HG03342 (cell line): ENCODE data around the gene TMEM259.
A peak's percentile ranks its signal among the peaks of the same experiment; 100 is the strongest.

Experiments
- ATAC-seq: cut with Tn5 transposase; IDR thresholded peaks from one replicate; pipeline ENCODE4 v1.9.1; 2021; ENCODE audit warnings: mild to moderate bottlenecking, moderate library complexity; ENCODE audit not compliant: unreplicated experiment

The TMEM259 gene

GRCh38 chr19:990119-990571 lies 30.8 kb downstream of the TMEM259 start:
- ATAC-seq = no peak

- no peak for ATAC-seq
These were observed 31.4 kb downstream of the TMEM259 start for GRCh38 chr19:989381-990081.

GRCh38 chr19:988510-988909 lies 32.4 kb downstream of the TMEM259 start:
- no peak for ATAC-seq

- ATAC-seq = no peak
These were observed 32.8 kb downstream of the TMEM259 start for GRCh38 chr19:988081-988480.

GRCh38 chr19:986083-986482 lies 34.8 kb downstream of the TMEM259 start:
- ATAC-seq = no peak

- peak; percentile 59 for ATAC-seq
These were observed 36.6 kb downstream of the TMEM259 start, which contains the start of gene WDR18 for GRCh38 chr19:984165-984967. TSS of gene WDR18 (plus strand) at chr19:984345. CDS start at chr19:984354, 9 bp downstream.

- ATAC-seq = peak; percentile 43
These were observed 38.3 kb downstream of the TMEM259 start for GRCh38 chr19:982567-983170.

- no peak for ATAC-seq
These were observed 40.6 kb downstream of the TMEM259 start for GRCh38 chr19:980133-980998.

- ATAC-seq = no peak
These were observed 41.6 kb downstream of the TMEM259 start for GRCh38 chr19:979318-979741.

- ATAC-seq = no peak
These were observed 43.9 kb downstream of the TMEM259 start for GRCh38 chr19:977058-977464.

- no peak for ATAC-seq
These were observed 44.4 kb downstream of the TMEM259 start for GRCh38 chr19:976476-976875.

- no peak for ATAC-seq
These were observed 46.2 kb downstream of the TMEM259 start for GRCh38 chr19:974564-975257.

GRCh38 chr19:973726-974563 lies 47.0 kb downstream of the TMEM259 start:
- no peak for ATAC-seq

GRCh38 chr19:972281-972680 lies 48.6 kb downstream of the TMEM259 start:
- no peak for ATAC-seq

- ATAC-seq = no peak
These were observed 49.1 kb downstream of the TMEM259 start for GRCh38 chr19:971795-972194.

GRCh38 chr19:970695-971094 lies 50.2 kb downstream of the TMEM259 start:
- ATAC-seq = no peak

- no peak for ATAC-seq
These were observed 54.3 kb downstream of the TMEM259 start for GRCh38 chr19:966485-967088.

- no peak for ATAC-seq
These were observed 55.9 kb downstream of the TMEM259 start for GRCh38 chr19:964761-965694.
